Hair follicle dermal papilla cell (primary cell): ENCODE data around the gene ELAVL3. TPM values are rescaled to one million over a fixed set of nuclear protein-coding genes. Genes with fewer than 3 reads are reported as not detected.

ENCODE experiments used
- small RNA-seq: library from RNA; depleted of rRNA; stranded (forward); fragments of <200 nt; gene quantifications from one replicate; pipeline ENCODE3, GENCODE V24; 2012
- total RNA-seq: library from RNA; depleted of rRNA; stranded (reverse); fragments of >200 nt; gene quantifications from 2 replicates; pipeline ENCODE4 v1.2.3, GENCODE V29; 2012

The ELAVL3 gene
- total RNA-seq = 0.73 TPM in 1 of 2 replicates, not detected in the other

DNA sequence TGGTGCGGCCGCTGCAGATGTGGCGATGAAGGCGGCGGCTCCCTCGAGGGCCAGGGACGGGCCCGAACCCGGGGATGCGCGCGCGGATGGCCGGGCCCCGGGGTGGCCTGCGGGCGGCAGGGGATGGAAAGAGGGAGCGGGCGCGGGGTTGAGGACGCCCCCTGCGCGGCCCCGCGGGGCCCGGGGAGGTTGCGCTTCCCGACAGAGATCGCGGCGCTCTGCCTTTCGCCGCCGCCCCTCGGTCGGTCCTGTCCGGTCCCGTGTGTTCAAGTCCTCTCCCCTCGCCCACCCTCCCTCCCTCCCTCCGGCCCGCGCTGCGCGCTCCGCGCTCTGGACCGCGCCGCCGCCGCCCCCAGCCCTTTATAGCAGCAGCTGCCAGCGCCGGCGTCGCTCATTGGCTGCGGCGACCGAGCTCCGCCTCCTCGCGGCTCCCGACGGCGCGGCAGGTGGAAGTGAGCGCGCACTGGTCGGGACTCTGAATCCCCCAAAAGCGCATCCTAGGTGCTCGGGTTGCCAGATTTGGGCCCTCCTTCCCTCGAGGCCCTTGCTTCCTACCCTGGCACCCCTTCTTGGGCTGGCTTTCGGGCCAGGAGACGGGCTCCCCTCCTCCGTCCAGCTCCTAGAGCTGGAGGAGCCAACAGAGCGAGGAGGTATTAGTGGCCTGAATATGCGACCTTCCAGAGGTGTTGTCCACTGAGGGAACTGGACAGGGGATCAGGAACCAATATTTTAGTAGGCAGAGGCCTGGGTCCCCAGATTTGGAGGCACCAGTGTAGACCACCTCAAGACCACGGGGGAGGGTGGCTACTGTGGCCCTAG lies at the start of gene ELAVL3:
Gene ELAVL3, minus strand, starts transcription at position 332 of the 819 bp plus-strand sequence. CDS start 438 bp downstream, outside the sequence.

GRCh38 chr19:11528551-11529341 lies 47.9 kb upstream of the ELAVL3 start, which contains the start of gene ECSIT:
ECSIT (minus strand) TSS chr19:11529134; CDS start chr19:11519170, 9,964 bp downstream.

GRCh38 chr19:11505504-11506100 lies 24.8 kb upstream of the ELAVL3 start, which contains the start of gene ZNF653:
ZNF653 (minus strand) TSS chr19:11505839; CDS start chr19:11505786, 53 bp downstream.

DNA sequence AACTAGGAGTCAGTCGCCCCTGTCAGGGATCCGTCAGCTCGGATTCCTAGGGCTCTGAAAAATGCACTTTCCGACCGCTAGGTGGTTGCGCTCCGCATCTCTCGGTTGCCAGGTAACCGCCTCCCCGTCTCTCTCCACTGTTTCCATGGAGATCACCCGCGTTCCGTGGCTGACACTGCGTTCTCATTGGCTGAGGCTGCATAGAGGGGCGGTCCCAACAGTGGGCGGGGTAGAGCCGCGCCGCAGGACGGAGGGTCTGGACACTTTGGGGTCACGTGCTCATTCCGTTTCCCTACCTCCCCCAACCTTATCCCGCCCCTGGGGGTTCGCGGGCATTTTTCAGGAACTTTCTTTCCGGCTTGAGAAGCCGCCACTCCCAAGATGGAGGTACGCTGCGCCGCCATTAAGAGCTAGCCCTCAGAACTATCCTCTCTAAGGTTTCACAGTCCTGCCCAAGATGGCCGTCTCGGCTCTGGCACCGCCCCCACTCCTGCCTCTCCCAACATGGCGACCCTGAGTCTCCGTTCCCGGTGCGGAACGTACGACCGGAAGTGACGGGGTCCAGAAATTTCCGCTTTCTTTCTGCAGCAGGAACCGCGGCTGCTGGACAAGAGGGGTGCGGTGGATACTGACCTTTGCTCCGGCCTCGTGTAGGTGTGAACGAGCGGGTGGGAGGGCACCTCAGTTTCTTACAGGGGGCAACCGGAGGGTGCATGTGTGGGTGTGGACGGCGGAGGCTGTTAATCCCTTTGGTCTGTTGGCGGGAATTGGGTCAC lies 45.6 kb downstream of the ELAVL3 start, which contains the start of the genes ODAD3 and PRKCSH:
Gene ODAD3, minus strand, starts transcription at position 65 of the 776 bp plus-strand sequence. CDS start 105 bp downstream, outside the sequence.
Gene PRKCSH, plus strand, starts transcription at position 579 of the 776 bp plus-strand sequence. CDS start 483 bp downstream, outside the sequence.

DNA sequence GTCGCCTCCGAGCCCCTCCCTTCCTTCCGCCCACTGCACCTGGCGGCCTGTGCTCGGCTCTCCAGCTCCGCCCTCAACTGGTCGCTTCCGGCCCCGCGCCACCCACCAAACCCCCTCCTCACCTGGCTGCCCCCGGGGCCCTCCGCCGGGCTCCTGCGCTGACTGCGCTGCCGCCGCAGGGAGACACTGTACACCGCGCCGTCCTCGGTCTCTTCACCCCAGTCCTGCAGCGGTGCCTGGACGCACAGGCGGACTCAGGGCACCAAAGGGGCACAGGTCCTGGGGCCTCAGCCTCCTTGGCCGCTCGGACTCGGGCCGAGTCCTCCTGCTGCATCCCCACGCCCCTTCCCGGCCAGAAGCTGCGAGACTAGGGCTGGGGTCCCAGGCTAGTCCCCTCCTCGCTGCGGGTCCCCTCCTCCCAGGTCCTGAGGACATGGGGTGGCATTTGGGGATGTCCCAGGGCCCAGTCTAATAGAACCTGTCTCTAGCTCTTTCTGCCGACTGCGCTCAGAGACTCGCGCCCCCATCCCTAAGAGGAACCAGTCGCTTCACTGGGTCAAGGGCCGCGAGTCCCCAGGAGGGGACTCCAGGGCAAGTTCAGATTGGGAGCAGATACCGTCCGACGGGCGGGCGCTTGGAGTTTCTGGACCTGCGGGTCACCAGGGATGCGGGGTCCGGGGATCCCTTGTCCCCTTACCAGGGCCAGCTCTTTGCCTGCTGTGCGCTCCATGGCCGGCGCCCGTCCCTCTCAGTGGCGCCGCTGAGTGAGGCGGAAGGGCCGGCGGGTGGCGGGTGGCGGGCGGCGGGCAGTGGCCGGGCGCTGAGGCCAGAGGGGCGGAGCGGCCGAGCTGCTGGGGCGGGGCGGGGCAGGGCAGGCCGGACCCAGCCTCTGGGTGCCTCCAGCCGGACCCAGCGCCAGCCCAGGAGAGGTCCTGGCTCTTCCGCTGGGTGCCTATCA lies 62.0 kb downstream of the ELAVL3 start, which contains the start of gene RGL3:
Gene RGL3, minus strand, starts transcription at position 766 of the 958 bp plus-strand sequence. Its CDS starts 36 bp downstream, at position 730.

Small RNA genes lying within 50 kb of the gene (small RNA-seq; reads per million reads assigned to genes)
- gene MIR7974 (not detected), gene RF00019 (not detected), gene RN7SL833P (not detected)

Other genes starting within 250 kb of the ELAVL3 start
- gene ANGPTL8, start 241.4 kb downstream of the ELAVL3 start, total RNA-seq = not detected in 2 replicates
- 15.9 and 19.3 TPM in 2 replicates for gene DOCK6, start 218.5 kb downstream of the ELAVL3 start, total RNA-seq
- not detected in 2 replicates for gene TSPAN16, start 184.9 kb downstream of the ELAVL3 start, total RNA-seq
- 23.7 and 24.3 TPM in 2 replicates for gene RAB3D, start 141.4 kb downstream of the ELAVL3 start, total RNA-seq
- 51.1 and 82.2 TPM in 2 replicates for gene TMEM205, start 134.8 kb downstream of the ELAVL3 start, total RNA-seq
- 6.1 and 10.5 TPM in 2 replicates for gene CCDC159, start 134.5 kb downstream of the ELAVL3 start, total RNA-seq
- gene PLPPR2, start 125.6 kb downstream of the ELAVL3 start, total RNA-seq = 24.2 and 26.5 TPM in 2 replicates
- gene SWSAP1, start 106.4 kb downstream of the ELAVL3 start, total RNA-seq = 0.97 TPM in 2 replicates
- gene EPOR, start 96.7 kb downstream of the ELAVL3 start, total RNA-seq = 2.3 and 2.8 TPM in 2 replicates
- 0.16 and 1.6 TPM in 2 replicates for gene RGL3, start 61.7 kb downstream of the ELAVL3 start, total RNA-seq
- gene ODAD3, start 45.9 kb downstream of the ELAVL3 start, total RNA-seq = 0.32 and 0.36 TPM in 2 replicates
- 131 and 134 TPM in 2 replicates for gene PRKCSH, start 45.4 kb downstream of the ELAVL3 start, total RNA-seq
- gene ZNF653, start 24.8 kb upstream of the ELAVL3 start, total RNA-seq = 5.2 and 6.8 TPM in 2 replicates
- 28.8 and 33.6 TPM in 2 replicates for gene ECSIT, start 48.1 kb upstream of the ELAVL3 start, total RNA-seq
- 8.4 and 13.2 TPM in 2 replicates for gene CNN1, start 57.8 kb upstream of the ELAVL3 start, total RNA-seq
- 30.8 TPM in 2 replicates for gene ELOF1, start 78.2 kb upstream of the ELAVL3 start, total RNA-seq
- 0.61 and 1.3 TPM in 2 replicates for gene ACP5, start 96.6 kb upstream of the ELAVL3 start, total RNA-seq
- gene ZNF627, start 116.4 kb upstream of the ELAVL3 start, total RNA-seq = 13.5 and 19.0 TPM in 2 replicates